Astrocyte (in vitro differentiated cells and primary cell): ENCODE results near the gene PUS7L. TPM values are rescaled to one million over a fixed set of nuclear protein-coding genes. Genes with fewer than 3 reads are reported as not detected.
"Not testable (repeated sequence)": the region's sequence is repeated elsewhere in the genome, so short reads cannot be mapped to it uniquely, and the experiment has no call there.

Source experiments
- DNase-seq: peaks from one replicate; pipeline ENCODE4 v3.0.0-alpha.2; 2010; ENCODE audit warnings: low read depth
- FAIRE-seq: peaks from 2 replicates; lab custom pipeline; 2011; peaks lifted over from hg19 to GRCh38; lab: Jason Lieb, UNC
- H2AFZ ChIP-seq: 2 replicates; pipeline ENCODE4 v1.6.0; 2012; ENCODE audit warnings: low read depth, low read length, inconsistent platforms
- H3K27ac ChIP-seq: 2 replicates; pipeline ENCODE4 v1.5.1; 2011; ENCODE audit warnings: low read depth, low read length, inconsistent platforms
- H3K27me3 ChIP-seq: 2 replicates; pipeline ENCODE4 v1.6.0; 2011; ENCODE audit warnings: low read length, inconsistent platforms; ENCODE audit not compliant: insufficient read depth
- H3K36me3 ChIP-seq: 2 replicates; pipeline ENCODE4 v1.5.1; 2011; ENCODE audit warnings: low read length, inconsistent platforms; ENCODE audit not compliant: insufficient read depth
- H3K4me1 ChIP-seq: 2 replicates; pipeline ENCODE4 v1.5.1; 2011; ENCODE audit warnings: low read length, inconsistent platforms; ENCODE audit not compliant: insufficient read depth
- H3K4me2 ChIP-seq: 2 replicates; pipeline ENCODE4 v1.6.0; 2012; ENCODE audit warnings: low read length, inconsistent platforms
- H3K4me3 ChIP-seq: 2 replicates; pipeline ENCODE4 v1.5.1; 2011; ENCODE audit warnings: low read depth, mild to moderate bottlenecking, low read length, inconsistent platforms; ENCODE audit not compliant: insufficient read depth
- H3K79me2 ChIP-seq: 2 replicates; pipeline ENCODE4 v1.6.0; 2012; ENCODE audit warnings: mild to moderate bottlenecking, low read length, inconsistent platforms; ENCODE audit not compliant: insufficient read depth
- H3K9ac ChIP-seq: 2 replicates; pipeline ENCODE4 v1.6.0; 2012; ENCODE audit warnings: mild to moderate bottlenecking, low read length, inconsistent platforms
- H3K9me3 ChIP-seq: 2 replicates; pipeline ENCODE4 v1.5.1; 2012; ENCODE audit warnings: low read depth, mild to moderate bottlenecking, low read length, inconsistent platforms; ENCODE audit not compliant: insufficient read depth
- H4K20me1 ChIP-seq: 2 replicates; pipeline ENCODE4 v1.6.0; 2012; ENCODE audit warnings: low read length, inconsistent platforms; ENCODE audit not compliant: insufficient read depth
- H3K27ac Mint-ChIP-seq: one replicate; pipeline ENCODE4 v1.8.0; 2021; ENCODE audit warnings: mild to moderate bottlenecking, mixed read lengths; ENCODE audit not compliant: unreplicated experiment
- H3K27me3 Mint-ChIP-seq: one replicate; pipeline ENCODE4 v1.8.0; 2021; ENCODE audit warnings: low read depth, mixed read lengths; ENCODE audit not compliant: unreplicated experiment
- H3K36me3 Mint-ChIP-seq: one replicate; pipeline ENCODE4 v1.8.0; 2021; ENCODE audit warnings: low read depth, mixed read lengths; ENCODE audit not compliant: unreplicated experiment
- H3K4me1 Mint-ChIP-seq: one replicate; pipeline ENCODE4 v1.8.0; 2021; ENCODE audit warnings: low read depth, mixed read lengths; ENCODE audit not compliant: unreplicated experiment
- H3K4me3 Mint-ChIP-seq: one replicate; pipeline ENCODE4 v1.8.0; 2021; ENCODE audit warnings: mild to moderate bottlenecking, moderate library complexity, mixed read lengths; ENCODE audit not compliant: unreplicated experiment
- H3K9me3 Mint-ChIP-seq: one replicate; pipeline ENCODE4 v1.8.0; 2021; ENCODE audit warnings: mild to moderate bottlenecking, mixed read lengths; ENCODE audit not compliant: unreplicated experiment
- EZH2 ChIP-seq: IDR thresholded peaks from 2 replicates; pipeline ENCODE4 v1.6.1; 2012; ENCODE audit warnings: mild to moderate bottlenecking, low read length, inconsistent platforms; ENCODE audit not compliant: insufficient read depth
- total RNA-seq: library from RNA; stranded (reverse); gene quantifications from 2 replicates; pipeline ENCODE4 v1.2.1, GENCODE V29; 2021
- TF ChIP-seq, protein P1 (sequence below): IDR thresholded peaks from 2 replicates; pipeline ENCODE4 v1.5.1; 2011; ENCODE audit warnings: low read depth, mild to moderate bottlenecking, inconsistent platforms, low read length, moderate library complexity; ENCODE audit not compliant: insufficient read depth

PUS7L gene
- total RNA-seq, 1 donor from 2014 or later, result 11.4 TPM

DNA sequence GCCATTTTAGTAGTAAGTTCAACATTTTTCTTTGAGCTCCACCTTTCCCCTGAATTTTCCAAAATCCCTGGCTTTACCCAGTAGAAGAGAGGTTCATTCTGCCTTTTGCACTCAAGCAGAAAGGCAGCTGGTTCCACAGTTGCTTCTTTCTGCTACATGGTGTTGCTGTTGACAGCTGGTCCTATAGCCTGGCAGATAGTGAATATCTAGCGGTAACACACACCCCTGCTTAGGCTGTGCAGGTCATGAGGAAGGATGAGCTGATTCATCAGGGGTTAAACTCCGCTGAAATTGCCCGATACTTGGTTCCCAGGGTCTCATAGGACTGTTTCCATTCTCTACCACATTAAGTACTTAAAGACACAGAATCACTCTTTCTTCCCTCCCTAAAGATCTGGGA is 62.4 kb downstream of the PUS7L start:
- FAIRE-seq (no peak), DNase-seq (no peak)
- Mint-ChIP-seq H3K4me3 (no peak overlapping the region), H3K27me3 (peaks cover 2% of the 10 kb centered on the region), H3K27ac (no peak overlapping the region), H3K9me3 (no peaks in the 10 kb centered on the region), H3K4me1 (peaks cover 11% of the 10 kb centered on the region), H3K36me3 (no peaks in the 10 kb centered on the region)
- Histone ChIP-seq H3K4me1 (no peaks in the 10 kb centered on the region), H2AFZ (no peak overlapping the region), H3K27me3 (no peaks in the 10 kb centered on the region), H3K4me2 (no peak overlapping the region), H3K9ac (no peak overlapping the region), H4K20me1 (no peaks in the 10 kb centered on the region), H3K9me3 (no peaks in the 10 kb centered on the region), H3K27ac (no peak overlapping the region), H3K4me3 (no peak overlapping the region), H3K79me2 (no peaks in the 10 kb centered on the region), H3K36me3 (no peaks in the 10 kb centered on the region)
- no peak for TF ChIP-seq EZH2
- TF ChIP-seq, protein P1, sequence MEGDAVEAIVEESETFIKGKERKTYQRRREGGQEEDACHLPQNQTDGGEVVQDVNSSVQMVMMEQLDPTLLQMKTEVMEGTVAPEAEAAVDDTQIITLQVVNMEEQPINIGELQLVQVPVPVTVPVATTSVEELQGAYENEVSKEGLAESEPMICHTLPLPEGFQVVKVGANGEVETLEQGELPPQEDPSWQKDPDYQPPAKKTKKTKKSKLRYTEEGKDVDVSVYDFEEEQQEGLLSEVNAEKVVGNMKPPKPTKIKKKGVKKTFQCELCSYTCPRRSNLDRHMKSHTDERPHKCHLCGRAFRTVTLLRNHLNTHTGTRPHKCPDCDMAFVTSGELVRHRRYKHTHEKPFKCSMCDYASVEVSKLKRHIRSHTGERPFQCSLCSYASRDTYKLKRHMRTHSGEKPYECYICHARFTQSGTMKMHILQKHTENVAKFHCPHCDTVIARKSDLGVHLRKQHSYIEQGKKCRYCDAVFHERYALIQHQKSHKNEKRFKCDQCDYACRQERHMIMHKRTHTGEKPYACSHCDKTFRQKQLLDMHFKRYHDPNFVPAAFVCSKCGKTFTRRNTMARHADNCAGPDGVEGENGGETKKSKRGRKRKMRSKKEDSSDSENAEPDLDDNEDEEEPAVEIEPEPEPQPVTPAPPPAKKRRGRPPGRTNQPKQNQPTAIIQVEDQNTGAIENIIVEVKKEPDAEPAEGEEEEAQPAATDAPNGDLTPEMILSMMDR, result no peak

- Histone ChIP-seq H3K79me2 (no peaks in the 10 kb centered on the region), H3K9me3 (no peaks in the 10 kb centered on the region), H3K4me3 (no peak overlapping the region), H3K9ac (no peak overlapping the region), H3K36me3 (no peaks in the 10 kb centered on the region), H3K27me3 (no peaks in the 10 kb centered on the region), H3K4me1 (no peaks in the 10 kb centered on the region), H2AFZ (no peak overlapping the region), H3K4me2 (no peak overlapping the region), H3K27ac (no peak overlapping the region), H4K20me1 (no peaks in the 10 kb centered on the region)
- H3K4me1 Mint-ChIP-seq, result peaks cover 11% of the 10 kb centered on the region
- FAIRE-seq, result no peak
- H3K27me3 Mint-ChIP-seq, result peaks cover 2% of the 10 kb centered on the region
- no peaks in the 10 kb centered on the region for H3K36me3 Mint-ChIP-seq
- TF ChIP-seq, protein P1, result no peak
- TF ChIP-seq EZH2, result no peak
- H3K27ac Mint-ChIP-seq, result no peak overlapping the region
- no peak overlapping the region for H3K4me3 Mint-ChIP-seq
- H3K9me3 Mint-ChIP-seq, result no peaks in the 10 kb centered on the region
- DNase-seq, result no peak
Measured at GRCh38 chr12:43694879-43695278, 63.7 kb downstream of the PUS7L start.

- Histone ChIP-seq H3K36me3 (no peaks in the 10 kb centered on the region), H3K4me1 (no peaks in the 10 kb centered on the region), H3K79me2 (no peaks in the 10 kb centered on the region), H3K4me3 (no peak overlapping the region), H3K27me3 (no peaks in the 10 kb centered on the region), H3K9ac (no peak overlapping the region), H3K27ac (no peak overlapping the region), H3K4me2 (no peak overlapping the region), H4K20me1 (no peaks in the 10 kb centered on the region), H3K9me3 (no peaks in the 10 kb centered on the region), H2AFZ (no peak overlapping the region)
- DNase-seq, result peak; percentile 26
- Mint-ChIP-seq H3K9me3 (no peaks in the 10 kb centered on the region), H3K4me3 (no peak overlapping the region), H3K4me1 (peaks cover 7% of the 10 kb centered on the region), H3K36me3 (no peaks in the 10 kb centered on the region), H3K27ac (peak overlapping the region; percentile 97), H3K27me3 (no peaks in the 10 kb centered on the region)
- no peak for FAIRE-seq
- no peak for TF ChIP-seq EZH2
- TF ChIP-seq, protein P1, result no peak
Measured at GRCh38 chr12:43692064-43692463, 66.5 kb downstream of the PUS7L start.

GRCh38 chr12:43685491-43685890 is 73.1 kb downstream of the PUS7L start:
- not testable (repeated sequence) for H3K4me1 Mint-ChIP-seq, H3K27me3 Mint-ChIP-seq, H3K27ac ChIP-seq, H3K4me2 ChIP-seq, H3K4me3 Mint-ChIP-seq, DNase-seq, H3K36me3 ChIP-seq, H3K4me3 ChIP-seq, H3K36me3 Mint-ChIP-seq, H3K79me2 ChIP-seq, H3K27ac Mint-ChIP-seq, H3K4me1 ChIP-seq, H3K9ac ChIP-seq, H2AFZ ChIP-seq, H3K27me3 ChIP-seq, H4K20me1 ChIP-seq, FAIRE-seq, H3K9me3 ChIP-seq, H3K9me3 Mint-ChIP-seq
